Sigmoid colon (tissue), 7 donors: ENCODE data around the gene NHLH1. TPM values are rescaled to one million over a fixed set of nuclear protein-coding genes. Genes with fewer than 3 reads are reported as not detected.

Experiments used
- DNase-seq: peaks from one replicate; pipeline ENCODE4 v3.0.0-alpha.2; 2019
- H3K27ac ChIP-seq, 4 donors: fragments of 200-600 bp; sonication (generic); one replicate each; pipeline ENCODE4 v1.5.1; 2016 to 2019; ENCODE audit warnings: mild to moderate bottlenecking in 1 of 4
- H3K27me3 ChIP-seq, 3 donors: fragments of 200-600 bp; sonication (generic); one replicate each; pipeline ENCODE4 v1.5.1; 2019; ENCODE audit warnings: mild to moderate bottlenecking in 1 of 3
- H3K36me3 ChIP-seq, 4 donors: fragments of 200-600 bp; sonication (generic); one replicate each; pipeline ENCODE4 v1.5.1; 2016 to 2019
- H3K4me1 ChIP-seq, 4 donors: fragments of 200-600 bp; sonication (generic); one replicate each; pipeline ENCODE4 v1.5.1; 2017 to 2019
- H3K4me3 ChIP-seq, 4 donors: fragments of 200-600 bp; sonication (generic); one replicate each; pipeline ENCODE4 v1.5.1; 2017 to 2019; ENCODE audit warnings: mild to moderate bottlenecking in 2 of 4, moderate library complexity in 1 of 4
- H3K9me3 ChIP-seq, 4 donors: fragments of 200-600 bp in 3 of 4; sonication (generic) in 3 of 4; one replicate each; pipeline versions ENCODE4 v1.5.1 to v1.6.1; 2013 to 2019
- CTCF ChIP-seq, 4 experiments: fragments of 450-650 bp in 3 of 4; fragments of 200-600 bp in 1 of 4; IDR thresholded peaks; one replicate each; pipeline ENCODE4 v1.5.1; 2016 to 2019; ENCODE audit warnings: antibody characterized with exemption in 4 of 4, mild to moderate bottlenecking in 3 of 4, moderate library complexity in 2 of 4
- EP300 ChIP-seq, 4 donors: sonication (generic); formaldehyde crosslinking; IDR thresholded peaks; one replicate each; pipeline ENCODE4 v1.6.1; 2017; ENCODE audit warnings: antibody characterized with exemption in 4 of 4
- POLR2A ChIP-seq, 2 donors: fragments of 450-650 bp; IDR thresholded peaks; one replicate each; pipeline ENCODE4 v1.6.1; 2016; ENCODE audit warnings: antibody characterized with exemption in 2 of 2, mild to moderate bottlenecking in 2 of 2, moderate library complexity in 2 of 2
- POLR2AphosphoS5 ChIP-seq, 4 donors: sonication (generic); formaldehyde crosslinking; IDR thresholded peaks; one replicate each; pipeline ENCODE4 v1.6.1; 2017; ENCODE audit warnings: antibody characterized with exemption in 4 of 4
- WGBS, 2 donors: extraction: QIAGEN DNeasy Blood & Tissue Kit; methylation state at CpG; one replicate each; pipeline ENCODE4 v1.1.7; 2013; 5-methylcytosine and 5-hydroxymethylcytosine counted together
- intact Hi-C: fragments of 100-400 bp; cut with DNase I; formaldehyde crosslinking; loops from one replicate; pipeline ENCODE4 v1.15.1; 2023
- polyA plus RNA-seq, 3 donors: library from polyadenylated mRNA; stranded (reverse); fragments of 200-250 nt; gene quantifications; one replicate each; pipeline ENCODE4 v1.2.3, GENCODE V29; 2013
- total RNA-seq, 4 donors: library from RNA; depleted of rRNA; stranded (reverse); fragments of >200 nt; gene quantifications; one replicate each; pipeline ENCODE4 v1.1.0, GENCODE V29; 2016
- donor health status: healthy with polysubstance abuse.
- donor health status: Bipolar disorder and iron deficiency.
- donor health status: healthy.

Gene NHLH1
- total RNA-seq (under 1 TPM in 1 of 4 donors, not detected in 3; under 0.01 TPM), polyA plus RNA-seq (under 1 TPM in 2 of 3 donors, not detected in 1; 0.12 to 0.60 TPM)

- Histone ChIP-seq H3K9me3 (no peaks in the 10 kb centered on the region), H3K4me3 (no peak within 1 kb of the TSS), H3K27ac (no peak within 1 kb of the TSS), H3K4me1 (no peaks in the 10 kb centered on the region), H3K27me3 (peaks cover 0 to 16% (median 11%) of the 10 kb centered on the region in 3 donors), H3K36me3 (no peaks in the 10 kb centered on the region)
- DNase-seq = no peak
- no peak for TF ChIP-seq EP300 (IDR thresholded peaks at IDR 0.05)
- TF ChIP-seq POLR2AphosphoS5 (IDR thresholded peaks at IDR 0.05) = no peak
- TF ChIP-seq CTCF (IDR thresholded peaks at IDR 0.05) = no peak
- no peak for TF ChIP-seq POLR2A (IDR thresholded peaks at IDR 0.05)
- intact Hi-C loops = no loop called here
- WGBS, 2 donors = 66 to 77% methylated on average over 15 of the region's 15 CpGs
Observed at GRCh38 chr1:160366731-160367515, at the start of gene NHLH1. Gene NHLH1, plus strand, starts transcription at chr1:160367071. Its CDS starts 3,661 bp downstream, at chr1:160370732.

GRCh38 chr1:160322831-160323230, 44.0 kb upstream of the NHLH1 start:
- H3K9me3 ChIP-seq = no peaks in the 10 kb centered on the region
- no peaks in the 10 kb centered on the region for H3K27me3 ChIP-seq
- DNase-seq = no peak
- intact Hi-C loops = no loop called here
- H3K36me3 ChIP-seq = peaks cover under 1 to 92% (median 35%) of the 10 kb centered on the region in 4 donors
- H3K4me1 ChIP-seq = no peaks in the 10 kb centered on the region
- no peak overlapping the region for H3K27ac ChIP-seq
- no peak for TF ChIP-seq EP300 (IDR thresholded peaks at IDR 0.05)
- no peak for TF ChIP-seq POLR2AphosphoS5 (IDR thresholded peaks at IDR 0.05)
- TF ChIP-seq POLR2A (IDR thresholded peaks at IDR 0.05) = no peak
- TF ChIP-seq CTCF (IDR thresholded peaks at IDR 0.05) = no peak
- 96 to 98% methylated on average over 6 of the region's 6 CpGs for WGBS, 2 donors
- no peak overlapping the region for H3K4me3 ChIP-seq

- H3K27ac ChIP-seq = no peak overlapping the region
- H3K36me3 ChIP-seq = peaks cover 19 to 97% (median 48%) of the 10 kb centered on the region in 4 donors
- DNase-seq = no peak
- no peaks in the 10 kb centered on the region for H3K4me1 ChIP-seq
- WGBS, 2 donors = 95 to 98% methylated on average over 4 of the region's 4 CpGs
- intact Hi-C loops = no loop called here
- no peaks in the 10 kb centered on the region for H3K27me3 ChIP-seq
- TF ChIP-seq EP300 (IDR thresholded peaks at IDR 0.05) (no peak), POLR2AphosphoS5 (IDR thresholded peaks at IDR 0.05) (no peak), CTCF (IDR thresholded peaks at IDR 0.05) (no peak), POLR2A (IDR thresholded peaks at IDR 0.05) (no peak)
- H3K4me3 ChIP-seq = no peak overlapping the region
- no peaks in the 10 kb centered on the region for H3K9me3 ChIP-seq
Observed at GRCh38 chr1:160325252-160325651, 41.6 kb upstream of the NHLH1 start.

- H3K4me3 ChIP-seq = no peak overlapping the region
- no peaks in the 10 kb centered on the region for H3K4me1 ChIP-seq
- no peak for DNase-seq
- H3K27ac ChIP-seq = no peak overlapping the region
- WGBS, 2 donors = 95 to 97% methylated on average over 5 of the region's 5 CpGs
- H3K36me3 ChIP-seq = peaks cover 28 to 100% (median 60%) of the 10 kb centered on the region in 4 donors
- H3K9me3 ChIP-seq = no peaks in the 10 kb centered on the region
- no peak for TF ChIP-seq EP300 (IDR thresholded peaks at IDR 0.05)
- no peak for TF ChIP-seq CTCF (IDR thresholded peaks at IDR 0.05)
- no peak for TF ChIP-seq POLR2A (IDR thresholded peaks at IDR 0.05)
- no peak for TF ChIP-seq POLR2AphosphoS5 (IDR thresholded peaks at IDR 0.05)
- H3K27me3 ChIP-seq = no peaks in the 10 kb centered on the region
- intact Hi-C loops = no loop called here
Observed at GRCh38 chr1:160326418-160326817, 40.5 kb upstream of the NHLH1 start.
